Neural cell (in vitro differentiated cells): ENCODE measurements around the gene PDE3A. TPM values are rescaled to one million over a fixed set of nuclear protein-coding genes. Genes with fewer than 3 reads are reported as not detected.

Experiments used
- H2AFZ ChIP-seq: fragments of 200-600, 300-800 bp; sonication (generic), shearing (Covaris generic); 2 replicates; pipeline ENCODE4 v1.6.0; 2014; ENCODE audit warnings: low read depth, mild to moderate bottlenecking, antibody characterized with exemption, low read length, moderate library complexity
- H3F3A ChIP-seq: fragments of 200-600 bp; shearing (Covaris generic); 2 replicates; pipeline ENCODE4 v1.6.1; 2016; ENCODE audit warnings: mild to moderate bottlenecking, moderate library complexity, mixed read lengths, antibody characterized with exemption, low read length; ENCODE audit not compliant: insufficient read depth, poor library complexity, severe bottlenecking
- H3K27ac ChIP-seq: fragments of 200-600, 300-800 bp; sonication (generic), shearing (Covaris generic); 2 replicates; pipeline ENCODE4 v1.5.1; 2014; ENCODE audit warnings: mild to moderate bottlenecking, low read length, moderate library complexity
- H3K27me3 ChIP-seq: fragments of 300-800, 200-600 bp; sonication (generic), shearing (Covaris generic); 2 replicates; pipeline ENCODE4 v1.6.0; 2014; ENCODE audit warnings: mild to moderate bottlenecking, low read depth, low read length, moderate library complexity; ENCODE audit not compliant: insufficient read depth
- H3K36me3 ChIP-seq: fragments of 300-800, 200-600 bp; sonication (generic), shearing (Covaris generic); 2 replicates; pipeline ENCODE4 v1.5.1; 2014; ENCODE audit warnings: mild to moderate bottlenecking, antibody characterized with exemption, low read length, moderate library complexity; ENCODE audit not compliant: insufficient read depth
- H3K4me2 ChIP-seq: fragments of 300-800, 200-600 bp; sonication (generic), shearing (Covaris generic); 2 replicates; pipeline ENCODE4 v1.6.0; 2014; ENCODE audit warnings: mild to moderate bottlenecking, low read length
- H3K4me3 ChIP-seq: fragments of 300-800, 200-600 bp; sonication (generic), shearing (Covaris generic); 2 replicates; pipeline ENCODE4 v1.5.1; 2014; ENCODE audit warnings: mild to moderate bottlenecking, low read length, moderate library complexity
- H3K79me2 ChIP-seq: fragments of 200-600 bp; shearing (Covaris generic); replicated peaks from 2 replicates; pipeline ENCODE4 v1.6.0; 2014; ENCODE audit warnings: mild to moderate bottlenecking, low read length, moderate library complexity; ENCODE audit not compliant: insufficient read depth
- H3K9ac ChIP-seq: fragments of 300-800, 200-600 bp; sonication (generic), shearing (Covaris generic); 2 replicates; pipeline ENCODE4 v1.6.1; 2016; ENCODE audit warnings: mild to moderate bottlenecking, low read length, mixed read lengths
- H3K9me2 ChIP-seq: fragments of 200-600 bp; shearing (Covaris generic); 2 replicates; pipeline ENCODE4 v1.6.1; 2016; ENCODE audit warnings: mild to moderate bottlenecking, low read length, mixed read lengths; ENCODE audit not compliant: insufficient read depth
- H3K9me3 ChIP-seq: fragments of 200-600, 300-800 bp; sonication (generic), shearing (Covaris generic); 2 replicates; pipeline ENCODE4 v1.6.1; 2016; ENCODE audit warnings: mild to moderate bottlenecking, mixed run types, low read length, moderate library complexity, mixed read lengths
- H4K20me1 ChIP-seq: fragments of 200-600 bp; shearing (Covaris generic); 2 replicates; pipeline ENCODE4 v1.6.1; 2016; ENCODE audit warnings: mild to moderate bottlenecking, mixed run types; ENCODE audit not compliant: insufficient read depth
- EP300 ChIP-seq: fragments of 450-650 bp; conservative IDR thresholded peaks from 2 replicates; pipeline ENCODE4 v1.6.1; 2014; ENCODE audit warnings: antibody characterized with exemption, mild to moderate bottlenecking, moderate library complexity; ENCODE audit not compliant: poor library complexity, severe bottlenecking
- EZH2 ChIP-seq: fragments of 200-600, 300-800 bp; shearing (Covaris generic), sonication (generic); IDR thresholded peaks from 2 replicates; pipeline ENCODE4 v1.6.1; 2014; ENCODE audit warnings: antibody characterized with exemption, low read length, borderline replicate concordance, mild to moderate bottlenecking; ENCODE audit not compliant: insufficient read depth, poor library complexity, severe bottlenecking
- MXI1 ChIP-seq: fragments of 450-650 bp; conservative IDR thresholded peaks from 2 replicates; pipeline ENCODE4 v1.6.1; 2014; ENCODE audit warnings: antibody characterized with exemption, mild to moderate bottlenecking; ENCODE audit not compliant: poor library complexity, severe bottlenecking
- POLR2AphosphoS5 ChIP-seq: IDR thresholded peaks from 2 replicates; pipeline ENCODE4 v1.6.1; 2012
- RAD21 ChIP-seq: fragments of 450-650 bp; conservative IDR thresholded peaks from 2 replicates; pipeline ENCODE4 v1.6.1; 2014; ENCODE audit warnings: antibody characterized with exemption, mild to moderate bottlenecking, moderate library complexity
- SMC3 ChIP-seq: fragments of 450-650 bp; conservative IDR thresholded peaks from 2 replicates; pipeline ENCODE4 v1.6.1; 2014; ENCODE audit warnings: antibody characterized with exemption, mild to moderate bottlenecking, moderate library complexity; ENCODE audit not compliant: poor library complexity
- TAF1 ChIP-seq: IDR thresholded peaks from 2 replicates; pipeline ENCODE4 v1.6.1; 2012; ENCODE audit warnings: low read depth
- polyA minus RNA-seq: library from RNA; depleted of rRNA, polyadenylated mRNA; stranded (reverse); fragments of >200 nt; gene quantifications from 2 replicates; pipeline ENCODE4 v1.2.3, GENCODE V29; 2014
- polyA plus RNA-seq: library from polyadenylated mRNA; depleted of rRNA; stranded (reverse); fragments of >200 nt; gene quantifications from 2 replicates; pipeline ENCODE4 v1.2.3, GENCODE V29; 2014
- TF ChIP-seq, protein P1 (sequence below): IDR thresholded peaks from 2 replicates; pipeline ENCODE4 v1.6.1; 2012; ENCODE audit warnings: borderline replicate concordance
- TF ChIP-seq, protein P2 (sequence below): fragments of 450-650 bp; IDR thresholded peaks from 2 replicates; pipeline ENCODE4 v1.5.1; 2014; ENCODE audit warnings: antibody characterized with exemption, mild to moderate bottlenecking, moderate library complexity; ENCODE audit not compliant: poor library complexity, severe bottlenecking

Gene PDE3A
- polyA plus RNA-seq = 0.56 and 0.94 TPM in 2 replicates
- 3.2 TPM in 2 replicates for polyA minus RNA-seq

DNA sequence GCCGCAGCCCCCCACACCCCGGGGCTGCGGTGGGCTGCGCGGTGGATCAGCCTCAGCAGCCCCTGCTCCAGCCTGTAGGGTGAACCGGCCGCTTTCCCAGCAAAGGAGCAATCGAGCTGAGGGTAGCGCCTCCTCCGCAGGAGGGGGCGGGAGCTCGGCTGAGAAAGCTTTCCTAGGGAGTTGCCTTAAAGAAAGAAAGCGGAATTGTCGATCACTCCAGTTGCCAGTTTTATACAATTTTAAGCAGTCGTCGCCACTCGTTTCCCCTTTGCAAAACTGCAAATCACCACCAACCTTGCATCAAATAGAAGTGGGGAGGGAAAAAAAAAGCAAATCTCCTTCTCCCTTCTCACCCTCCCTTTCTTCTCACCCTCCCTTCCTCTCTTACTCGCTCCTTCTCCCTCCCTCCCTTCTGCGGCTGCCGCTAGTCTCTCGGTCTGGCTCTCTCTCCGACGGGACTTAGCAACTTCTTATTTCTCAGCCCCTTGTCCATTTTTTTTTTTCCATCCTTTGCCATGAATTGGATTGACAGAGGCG is at the start of gene PDE3A:
TSS of gene PDE3A (plus strand) at position 424 of the 537 bp plus-strand sequence. CDS start 748 bp downstream, outside the sequence.
- H3K27ac ChIP-seq = peak within 1 kb of the TSS; percentile 50
- H3K27me3 ChIP-seq = peaks cover 22% of the 10 kb centered on the region
- H3K4me2 ChIP-seq = peak within 1 kb of the TSS; percentile 87
- H2AFZ ChIP-seq = peak within 1 kb of the TSS; percentile 53
- no peaks in the 10 kb centered on the region for H3K9me3 ChIP-seq
- peak within 1 kb of the TSS; percentile 46 for H3K9ac ChIP-seq
- no peaks in the 10 kb centered on the region for H4K20me1 ChIP-seq
- H3K4me3 ChIP-seq = peak within 1 kb of the TSS; percentile 82
- no peak for TF ChIP-seq MXI1
- TF ChIP-seq, protein P1, sequence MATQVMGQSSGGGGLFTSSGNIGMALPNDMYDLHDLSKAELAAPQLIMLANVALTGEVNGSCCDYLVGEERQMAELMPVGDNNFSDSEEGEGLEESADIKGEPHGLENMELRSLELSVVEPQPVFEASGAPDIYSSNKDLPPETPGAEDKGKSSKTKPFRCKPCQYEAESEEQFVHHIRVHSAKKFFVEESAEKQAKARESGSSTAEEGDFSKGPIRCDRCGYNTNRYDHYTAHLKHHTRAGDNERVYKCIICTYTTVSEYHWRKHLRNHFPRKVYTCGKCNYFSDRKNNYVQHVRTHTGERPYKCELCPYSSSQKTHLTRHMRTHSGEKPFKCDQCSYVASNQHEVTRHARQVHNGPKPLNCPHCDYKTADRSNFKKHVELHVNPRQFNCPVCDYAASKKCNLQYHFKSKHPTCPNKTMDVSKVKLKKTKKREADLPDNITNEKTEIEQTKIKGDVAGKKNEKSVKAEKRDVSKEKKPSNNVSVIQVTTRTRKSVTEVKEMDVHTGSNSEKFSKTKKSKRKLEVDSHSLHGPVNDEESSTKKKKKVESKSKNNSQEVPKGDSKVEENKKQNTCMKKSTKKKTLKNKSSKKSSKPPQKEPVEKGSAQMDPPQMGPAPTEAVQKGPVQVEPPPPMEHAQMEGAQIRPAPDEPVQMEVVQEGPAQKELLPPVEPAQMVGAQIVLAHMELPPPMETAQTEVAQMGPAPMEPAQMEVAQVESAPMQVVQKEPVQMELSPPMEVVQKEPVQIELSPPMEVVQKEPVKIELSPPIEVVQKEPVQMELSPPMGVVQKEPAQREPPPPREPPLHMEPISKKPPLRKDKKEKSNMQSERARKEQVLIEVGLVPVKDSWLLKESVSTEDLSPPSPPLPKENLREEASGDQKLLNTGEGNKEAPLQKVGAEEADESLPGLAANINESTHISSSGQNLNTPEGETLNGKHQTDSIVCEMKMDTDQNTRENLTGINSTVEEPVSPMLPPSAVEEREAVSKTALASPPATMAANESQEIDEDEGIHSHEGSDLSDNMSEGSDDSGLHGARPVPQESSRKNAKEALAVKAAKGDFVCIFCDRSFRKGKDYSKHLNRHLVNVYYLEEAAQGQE = no peak
- peak; percentile 13 for TF ChIP-seq SMC3
- TF ChIP-seq RAD21 = peak; percentile 17
- no peak for TF ChIP-seq EP300
- H3K79me2 ChIP-seq = no peaks in the 10 kb centered on the region
- no peaks in the 10 kb centered on the region for H3F3A ChIP-seq
- no peaks in the 10 kb centered on the region for H3K9me2 ChIP-seq
- no peaks in the 10 kb centered on the region for H3K36me3 ChIP-seq

- no peaks in the 10 kb centered on the region for H3K9me3 ChIP-seq
- H3K4me3 ChIP-seq = no peak overlapping the region
- no peak overlapping the region for H2AFZ ChIP-seq
- no peak overlapping the region for H3K4me2 ChIP-seq
- H3K9me2 ChIP-seq = no peaks in the 10 kb centered on the region
- H3K9ac ChIP-seq = no peak overlapping the region
- H3K79me2 ChIP-seq = no peaks in the 10 kb centered on the region
- TF ChIP-seq RAD21 = no peak
- TF ChIP-seq, protein P1 = no peak
- TF ChIP-seq POLR2AphosphoS5 = no peak
- no peak for TF ChIP-seq EZH2
- TF ChIP-seq, protein P2, sequence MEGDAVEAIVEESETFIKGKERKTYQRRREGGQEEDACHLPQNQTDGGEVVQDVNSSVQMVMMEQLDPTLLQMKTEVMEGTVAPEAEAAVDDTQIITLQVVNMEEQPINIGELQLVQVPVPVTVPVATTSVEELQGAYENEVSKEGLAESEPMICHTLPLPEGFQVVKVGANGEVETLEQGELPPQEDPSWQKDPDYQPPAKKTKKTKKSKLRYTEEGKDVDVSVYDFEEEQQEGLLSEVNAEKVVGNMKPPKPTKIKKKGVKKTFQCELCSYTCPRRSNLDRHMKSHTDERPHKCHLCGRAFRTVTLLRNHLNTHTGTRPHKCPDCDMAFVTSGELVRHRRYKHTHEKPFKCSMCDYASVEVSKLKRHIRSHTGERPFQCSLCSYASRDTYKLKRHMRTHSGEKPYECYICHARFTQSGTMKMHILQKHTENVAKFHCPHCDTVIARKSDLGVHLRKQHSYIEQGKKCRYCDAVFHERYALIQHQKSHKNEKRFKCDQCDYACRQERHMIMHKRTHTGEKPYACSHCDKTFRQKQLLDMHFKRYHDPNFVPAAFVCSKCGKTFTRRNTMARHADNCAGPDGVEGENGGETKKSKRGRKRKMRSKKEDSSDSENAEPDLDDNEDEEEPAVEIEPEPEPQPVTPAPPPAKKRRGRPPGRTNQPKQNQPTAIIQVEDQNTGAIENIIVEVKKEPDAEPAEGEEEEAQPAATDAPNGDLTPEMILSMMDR = no peak
- TF ChIP-seq TAF1 = no peak
- no peak for TF ChIP-seq MXI1
- no peak for TF ChIP-seq EP300
- TF ChIP-seq SMC3 = no peak
- H3F3A ChIP-seq = no peaks in the 10 kb centered on the region
- no peak overlapping the region for H3K27ac ChIP-seq
- H3K27me3 ChIP-seq = no peaks in the 10 kb centered on the region
- no peaks in the 10 kb centered on the region for H4K20me1 ChIP-seq
- H3K36me3 ChIP-seq = no peaks in the 10 kb centered on the region
Observed at GRCh38 chr12:20319366-20319765, 49.0 kb upstream of the PDE3A start.
